PC-9 (cell line): Measurements from ENCODE around the gene BMAL1. TPM values are rescaled to one million over a fixed set of nuclear protein-coding genes. Genes with fewer than 3 reads are reported as not detected.

Source experiments
- BruUV-seq: library from RNA; stranded (reverse); fragments of 400-500 nt; replicated peaks from 2 replicates; lab custom pipeline; 2021; lab: Mats Ljungman, UMichigan
- CTCF ChIA-PET: fragments of 300-600 bp; sonication (Branson Sonifier 250); formaldehyde crosslinking; loops from one replicate; lab custom pipeline; 2022; ENCODE audit warnings: antibody characterized with exemption; lab: Charles Lee
- POLR2A ChIA-PET: fragments of 300-600 bp; sonication (Branson Sonifier 250); formaldehyde crosslinking; loops from one replicate; lab custom pipeline; 2022; ENCODE audit warnings: antibody characterized with exemption; ENCODE audit not compliant: unreplicated experiment; lab: Charles Lee
- DNase-seq, 2 experiments: peaks; one replicate each; pipeline versions ENCODE4 v3.0.0 to v3.0.0-alpha.2; 2015 to 2022; ENCODE audit warnings: mixed read lengths in 1 of 2
- H2AFZ ChIP-seq: fragments of 200-600 bp; sonication (generic); 2 replicates; pipeline ENCODE4 v1.8.1; 2017; ENCODE audit warnings: antibody characterized with exemption
- H3F3A ChIP-seq: fragments of 200-600 bp; sonication (generic); 2 replicates; pipeline ENCODE4 v1.8.1; 2017; ENCODE audit warnings: antibody characterized with exemption, mild to moderate bottlenecking, low read depth; ENCODE audit not compliant: insufficient read depth
- H3K27ac ChIP-seq: fragments of 200-600 bp; sonication (generic); 2 replicates; pipeline ENCODE4 v1.6.1; 2016; ENCODE audit warnings: mixed run types
- H3K27me3 ChIP-seq: fragments of 200-600 bp; sonication (generic); 2 replicates; pipeline ENCODE4 v1.6.1; 2016; ENCODE audit warnings: low read depth, mixed run types; ENCODE audit not compliant: insufficient read depth
- H3K36me3 ChIP-seq: fragments of 200-600 bp; sonication (generic); 2 replicates; pipeline ENCODE4 v1.6.1; 2016; ENCODE audit warnings: low read depth, mixed run types
- H3K4me1 ChIP-seq: fragments of 200-600 bp; sonication (generic); replicated peaks from 2 replicates; pipeline ENCODE4 v1.6.1; 2016; ENCODE audit warnings: mixed run types; ENCODE audit not compliant: insufficient read depth
- H3K4me2 ChIP-seq: fragments of 200-600 bp; sonication (generic); 2 replicates; pipeline ENCODE4 v1.6.1; 2017; ENCODE audit warnings: mixed run types
- H3K4me3 ChIP-seq: fragments of 200-600 bp; sonication (generic); 2 replicates; pipeline ENCODE4 v1.6.1; 2016; ENCODE audit warnings: mixed run types
- H3K79me2 ChIP-seq: fragments of 200-600 bp; sonication (generic); 2 replicates; pipeline ENCODE4 v1.6.1; 2017; ENCODE audit warnings: low read depth, mixed run types
- H3K9me2 ChIP-seq: fragments of 200-600 bp; sonication (generic); 2 replicates; pipeline ENCODE4 v1.8.1; 2017; ENCODE audit warnings: mild to moderate bottlenecking; ENCODE audit not compliant: insufficient read depth
- H3K9me3 ChIP-seq: fragments of 200-600 bp; sonication (generic); 2 replicates; pipeline ENCODE4 v1.8.1; 2016; ENCODE audit warnings: low read depth; ENCODE audit not compliant: insufficient read depth
- H4K20me1 ChIP-seq: fragments of 200-600 bp; sonication (generic); 2 replicates; pipeline ENCODE4 v1.8.1; 2017; ENCODE audit not compliant: insufficient read depth
- CTCF ChIP-seq: fragments of 200-600 bp; sonication (generic); conservative IDR thresholded peaks from 2 replicates; pipeline ENCODE4 v1.6.1; 2017; ENCODE audit warnings: mixed run types, antibody characterized with exemption, mild to moderate bottlenecking, moderate library complexity
- EZH2 ChIP-seq: fragments of 200-600 bp; sonication (generic); IDR thresholded peaks from 2 replicates; pipeline ENCODE4 v1.8.0; 2017; ENCODE audit warnings: antibody characterized with exemption, low read depth
- intact Hi-C: fragments of 100-400 bp; cut with micrococcal nuclease; formaldehyde crosslinking; loops from one replicate; pipeline ENCODE4 v1.10.0; 2022; ENCODE audit not compliant: unreplicated experiment
- total RNA-seq: library from RNA; stranded (reverse); gene quantifications from 2 replicates; pipeline ENCODE4 v1.2.3, GENCODE V29; 2021

Gene BMAL1
- total RNA-seq, 1 experiment from 2014 or later: 15.0 TPM

GRCh38 chr11:13308704-13309103 is 31.1 kb downstream of the BMAL1 start:
- no peak for DNase-seq
- H3K79me2 ChIP-seq: no peaks in the 10 kb centered on the region

GRCh38 chr11:13309156-13309555 is 31.6 kb downstream of the BMAL1 start:
- Histone ChIP-seq H3K9me2 (no peaks in the 10 kb centered on the region), H3K27ac (no peak overlapping the region), H3K4me2 (no peak overlapping the region), H4K20me1 (no peaks in the 10 kb centered on the region), H3K4me1 (no peaks in the 10 kb centered on the region), H3F3A (no peaks in the 10 kb centered on the region), H3K79me2 (no peaks in the 10 kb centered on the region), H3K9me3 (no peaks in the 10 kb centered on the region), H3K4me3 (no peak overlapping the region), H2AFZ (no peak overlapping the region), H3K36me3 (no peaks in the 10 kb centered on the region), H3K27me3 (no peaks in the 10 kb centered on the region)
- DNase-seq: no peak
- no peak for TF ChIP-seq CTCF
- no peak for TF ChIP-seq EZH2
- POLR2A ChIA-PET: no interaction called here
- intact Hi-C loops: no loop called here
- CTCF ChIA-PET: no interaction called here
- BruUV-seq: no TSS peak

More at GRCh38 chr11:13308704-13309103, 31.1 kb downstream of the BMAL1 start:
- Histone ChIP-seq H3K4me1 (no peaks in the 10 kb centered on the region), H3K36me3 (no peaks in the 10 kb centered on the region), H3K4me2 (no peak overlapping the region), H2AFZ (no peak overlapping the region), H3K4me3 (no peak overlapping the region), H3F3A (no peaks in the 10 kb centered on the region), H3K27me3 (no peaks in the 10 kb centered on the region), H3K27ac (no peak overlapping the region), H3K9me3 (no peaks in the 10 kb centered on the region), H4K20me1 (no peaks in the 10 kb centered on the region), H3K9me2 (no peaks in the 10 kb centered on the region)
- TF ChIP-seq EZH2 (no peak), CTCF (no peak)
- intact Hi-C loops: no loop called here
- BruUV-seq: no TSS peak
- CTCF ChIA-PET: no interaction called here
- POLR2A ChIA-PET: no interaction called here

- no peak for DNase-seq
- intact Hi-C loops: no loop called here
- Histone ChIP-seq H3K4me1 (no peaks in the 10 kb centered on the region), H3K27ac (no peak overlapping the region), H3K4me3 (no peak overlapping the region), H3K9me2 (no peaks in the 10 kb centered on the region), H3K79me2 (no peaks in the 10 kb centered on the region), H3F3A (no peaks in the 10 kb centered on the region), H2AFZ (no peak overlapping the region), H3K9me3 (no peaks in the 10 kb centered on the region), H4K20me1 (no peaks in the 10 kb centered on the region), H3K27me3 (no peaks in the 10 kb centered on the region), H3K4me2 (no peak overlapping the region), H3K36me3 (no peaks in the 10 kb centered on the region)
- BruUV-seq: no TSS peak
- CTCF ChIA-PET: no interaction called here
- POLR2A ChIA-PET: no interaction called here
- TF ChIP-seq CTCF (no peak), EZH2 (no peak)
Measured at GRCh38 chr11:13310443-13310842, 32.9 kb downstream of the BMAL1 start.
